Fibroblast of gingiva (primary cell): ENCODE measurements around the gene MAST1.
"Not testable (repeated sequence)": the region's sequence is repeated elsewhere in the genome, so short reads cannot be mapped to it uniquely, and the experiment has no call there.

Experiments
- DNase-seq: peaks from one replicate; pipeline ENCODE4 v3.0.0-alpha.2; 2011; ENCODE audit warnings: low read depth

Gene MAST1

DNA sequence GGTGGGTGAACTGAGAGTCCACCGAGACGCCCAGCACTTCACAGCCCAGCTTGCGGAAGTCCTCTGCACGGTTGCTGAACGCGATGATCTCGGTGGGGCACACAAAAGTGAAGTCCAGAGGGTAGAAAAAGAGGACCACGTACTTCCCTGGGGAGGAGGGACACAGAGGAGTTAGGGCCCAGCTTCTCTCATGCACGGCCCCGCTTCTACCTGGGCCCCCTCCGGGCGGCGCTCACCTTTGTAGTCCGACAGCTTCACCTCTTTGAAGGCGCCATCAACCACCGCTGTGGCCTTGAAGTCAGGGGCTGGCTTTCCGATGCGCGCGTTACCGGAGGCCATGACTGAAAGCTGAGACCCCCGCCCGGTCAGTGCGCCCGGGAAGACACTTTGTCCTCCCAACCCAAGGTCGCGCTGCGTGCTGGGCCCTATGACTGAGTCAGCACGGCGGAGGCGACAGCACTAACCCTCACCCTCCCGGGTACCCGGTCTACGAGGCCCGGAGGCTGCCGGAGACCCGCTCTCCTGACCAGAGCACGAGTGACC is 37.3 kb upstream of the MAST1 start:
- DNase-seq: no peak

DNA sequence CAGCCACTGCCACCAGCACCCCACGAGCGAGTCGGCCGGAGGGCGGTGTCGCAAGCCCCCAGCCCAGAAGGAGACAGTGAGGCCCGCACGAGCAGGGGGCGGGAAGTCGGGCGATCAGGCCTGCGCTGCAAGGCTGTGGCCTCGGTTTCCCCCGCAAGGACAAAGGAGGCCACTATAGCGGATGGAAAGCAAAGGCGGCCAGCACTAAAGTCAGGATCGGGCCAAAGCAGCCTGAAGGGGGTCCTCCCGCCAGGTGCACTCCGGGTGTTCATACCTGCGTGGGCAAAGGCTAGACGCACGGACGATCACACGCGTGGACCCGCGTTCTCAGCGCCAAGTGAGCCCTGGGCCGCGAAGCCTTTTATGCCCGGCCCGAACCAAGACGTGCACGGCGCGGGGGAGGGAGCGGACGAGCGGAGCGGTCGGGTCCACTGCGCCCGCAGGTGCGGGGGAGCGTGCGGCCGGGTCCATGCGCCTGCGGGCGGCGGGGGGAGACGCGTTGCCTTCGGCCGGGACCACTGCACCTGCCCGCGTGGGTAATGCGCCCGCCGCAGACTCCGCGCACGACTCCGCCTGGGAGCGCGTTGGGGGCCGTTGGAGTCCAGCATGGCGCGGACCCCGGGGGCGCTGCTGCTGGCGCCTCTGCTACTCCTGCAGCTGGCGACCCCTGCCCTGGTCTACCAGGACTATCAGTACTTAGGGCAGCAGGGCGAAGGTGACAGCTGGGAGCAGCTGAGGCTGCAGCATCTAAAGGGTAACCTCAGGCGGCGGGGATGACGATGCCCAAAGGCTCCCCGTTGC is 36.6 kb upstream of the MAST1 start, which contains the start of the genes PRDX2 and THSD8:
Gene PRDX2, minus strand, starts transcription at position 335 of the 801 bp plus-strand sequence. CDS start 539 bp downstream, outside the sequence.
Gene THSD8, plus strand, starts transcription at position 604 of the 801 bp plus-strand sequence. Its CDS starts 3 bp downstream, at position 607.
- peak; percentile 71 for DNase-seq

DNA sequence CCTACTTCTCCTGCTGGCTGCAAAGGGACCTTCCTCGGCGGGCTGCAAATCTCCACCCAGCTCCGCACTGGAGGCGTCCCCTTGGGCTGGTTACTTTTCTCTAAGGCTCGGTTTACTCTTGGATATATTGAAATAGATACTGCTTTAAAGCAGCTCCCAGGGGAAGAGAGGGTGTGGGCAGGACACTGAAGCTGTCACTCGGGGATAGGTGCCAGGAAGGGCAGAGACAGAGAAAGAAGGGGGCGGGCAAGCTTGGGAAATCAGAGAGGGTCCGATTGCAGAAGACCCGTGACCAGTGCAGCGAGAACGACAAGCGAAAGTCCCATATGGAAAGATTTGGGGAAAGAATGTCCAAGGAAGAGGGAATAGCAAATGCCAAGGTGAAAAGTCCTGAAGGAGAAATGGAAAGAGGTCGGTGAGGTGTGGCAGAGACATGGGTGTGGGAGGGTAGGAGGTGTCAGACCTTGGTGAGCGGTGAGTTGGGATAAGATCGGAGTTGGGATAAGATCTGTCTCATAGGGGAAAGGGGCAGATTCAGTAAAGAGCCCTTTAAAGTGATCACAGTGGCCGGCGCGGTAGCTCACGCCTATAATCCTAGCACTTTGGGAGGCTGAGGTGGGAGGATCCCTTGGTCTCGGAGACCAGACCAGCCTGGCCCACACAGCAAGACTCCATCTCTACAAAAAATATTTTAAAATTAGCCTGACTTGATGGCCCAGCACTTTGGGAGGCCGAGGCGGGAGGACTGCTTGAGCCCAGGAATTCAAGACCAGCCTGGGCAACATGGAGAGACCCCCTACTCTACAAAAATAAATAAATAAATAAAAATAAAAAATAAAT is 35.8 kb upstream of the MAST1 start:
- peak; percentile 59 for DNase-seq

DNA sequence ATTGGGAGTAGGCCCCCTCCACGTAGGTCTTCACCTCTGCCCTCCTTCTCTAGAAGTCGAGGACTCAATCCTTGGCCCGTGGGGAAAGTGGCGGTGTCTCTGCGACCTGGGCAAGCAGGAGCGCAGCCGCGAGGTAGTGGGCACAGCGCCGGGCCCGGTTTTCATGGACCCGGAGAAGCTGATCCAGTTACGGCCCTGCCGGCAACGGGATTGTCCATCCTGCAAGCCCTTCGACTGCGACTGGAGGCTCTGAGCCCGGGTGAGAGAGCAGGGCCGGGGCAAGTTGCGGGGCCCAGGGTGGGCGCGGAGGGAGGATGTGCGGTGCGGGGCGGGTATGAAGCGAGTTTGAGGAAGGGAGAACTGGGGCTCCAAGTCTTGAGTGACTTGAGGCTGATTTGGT is 34.3 kb upstream of the MAST1 start:
- no peak for DNase-seq

DNA sequence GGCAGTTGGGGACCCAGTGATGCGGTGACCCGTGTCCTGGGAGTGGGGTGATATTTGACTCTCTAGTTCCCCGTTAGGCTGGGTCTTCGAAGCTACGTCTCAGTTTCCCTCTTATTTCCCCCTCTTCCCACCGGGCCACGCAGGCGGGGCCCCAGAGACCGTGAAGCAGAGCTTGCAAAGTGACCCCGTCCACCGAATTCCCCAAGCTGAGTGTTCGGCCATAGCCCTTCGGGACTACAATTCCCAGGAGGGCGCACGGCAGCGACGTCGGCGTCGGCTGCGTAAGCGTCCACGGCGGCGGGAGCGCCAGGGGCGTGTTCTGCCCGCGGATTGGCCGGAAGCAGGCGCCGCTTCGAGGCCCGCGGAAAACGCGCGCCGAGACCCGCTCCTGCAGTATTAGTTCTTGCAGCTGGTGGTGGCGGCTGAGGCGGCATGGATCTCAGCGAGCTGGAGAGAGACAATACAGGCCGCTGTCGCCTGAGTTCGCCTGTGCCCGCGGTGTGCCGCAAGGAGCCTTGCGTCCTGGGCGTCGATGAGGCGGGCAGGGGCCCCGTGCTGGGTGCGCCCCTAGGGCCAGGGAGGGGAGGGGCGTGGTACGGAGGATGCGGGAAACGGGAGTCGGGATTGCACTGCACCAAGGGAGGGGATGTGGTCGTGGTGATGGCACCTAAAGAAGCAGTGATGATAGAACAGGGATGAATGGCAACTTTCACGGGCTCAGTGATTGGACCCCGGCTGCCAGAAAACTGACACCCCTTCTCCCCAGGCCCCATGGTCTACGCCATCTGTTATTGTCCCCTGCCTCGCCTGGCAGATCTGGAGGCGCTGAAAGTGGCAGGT is 31.9 kb upstream of the MAST1 start, which contains the start of gene RNASEH2A:
Gene RNASEH2A, plus strand, starts transcription at position 343 of the 840 bp plus-strand sequence. Its CDS starts 90 bp downstream, at position 433.
- DNase-seq: peak; percentile 89

DNA sequence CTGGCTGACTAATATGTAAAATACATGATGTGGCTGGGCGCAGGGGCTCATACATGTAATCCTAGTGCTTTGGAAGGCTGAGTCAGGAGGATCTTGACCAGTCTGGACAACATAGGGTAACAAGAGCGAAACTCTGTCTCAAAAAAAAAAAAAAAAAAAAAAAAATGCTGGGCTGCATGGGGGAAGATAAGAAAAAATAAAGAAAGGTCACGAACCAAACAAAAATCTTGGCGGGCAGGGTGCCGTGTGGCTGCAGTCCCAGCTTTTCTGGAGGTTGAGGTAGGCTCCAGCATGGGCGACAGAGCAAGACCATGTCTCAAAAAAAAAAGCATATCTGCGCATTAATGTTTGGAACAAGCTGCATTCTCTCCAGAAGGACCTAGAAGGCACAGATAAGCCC is 23.2 kb upstream of the MAST1 start:
- DNase-seq: no peak

DNA sequence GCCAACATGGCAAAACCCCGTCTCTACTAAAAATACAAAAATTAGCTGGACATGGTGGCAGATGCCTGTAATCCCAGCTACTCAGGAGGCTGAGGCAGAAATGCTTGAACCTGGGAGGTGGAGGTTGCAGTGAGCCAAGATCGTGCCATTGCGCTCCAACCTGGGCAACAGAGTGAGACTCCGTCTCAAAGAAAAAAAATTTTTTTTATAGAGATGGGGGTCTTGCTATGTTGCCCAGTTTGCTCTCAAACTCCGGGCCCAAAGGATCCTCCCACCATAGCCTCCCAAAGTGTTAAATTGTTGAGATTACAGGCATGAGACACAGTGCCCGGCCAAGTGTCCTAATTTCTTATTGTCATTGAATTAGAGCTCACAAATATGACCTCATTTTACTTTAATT is 21.1 kb upstream of the MAST1 start:
- DNase-seq: not testable (repeated sequence)

DNA sequence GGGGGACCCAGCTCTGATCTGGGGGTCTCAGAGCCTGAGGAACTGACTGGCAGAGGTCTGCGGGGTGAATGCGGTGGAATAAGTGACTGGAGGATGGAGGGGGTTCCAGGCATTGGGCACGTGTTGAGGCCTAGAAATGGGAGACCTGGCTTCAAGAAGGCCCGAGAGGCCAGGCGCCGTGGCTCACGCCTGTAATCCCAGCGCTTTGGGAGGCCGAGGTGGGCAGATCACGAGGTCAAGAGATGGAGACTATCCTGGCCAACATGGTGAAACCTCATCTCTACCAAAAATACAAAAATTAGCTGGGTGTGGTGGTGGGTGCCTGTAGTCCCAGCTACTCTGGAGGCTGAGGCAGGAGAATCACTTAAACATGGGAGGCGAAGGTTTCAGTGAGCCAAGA is 20.5 kb upstream of the MAST1 start:
- not testable (repeated sequence) for DNase-seq

DNA sequence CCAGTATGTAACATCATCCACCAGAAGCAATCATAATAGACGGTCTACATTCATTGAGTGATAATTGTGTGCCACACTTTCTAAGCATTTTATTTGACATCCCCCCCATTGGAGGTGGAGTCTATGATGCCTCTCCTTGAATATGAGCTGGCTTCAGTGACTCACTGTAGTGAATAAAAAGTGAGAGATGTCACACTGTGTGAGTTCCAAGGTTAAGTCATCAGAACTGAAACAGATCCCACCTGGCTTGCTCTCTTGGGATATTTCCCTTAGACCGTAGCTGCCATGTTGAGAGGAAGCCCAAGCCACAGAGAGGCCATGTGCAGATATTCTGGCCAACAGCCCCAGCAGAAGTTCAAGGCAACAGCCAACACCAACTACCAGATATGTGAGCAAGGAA is 16.6 kb upstream of the MAST1 start:
- DNase-seq: no peak

DNA sequence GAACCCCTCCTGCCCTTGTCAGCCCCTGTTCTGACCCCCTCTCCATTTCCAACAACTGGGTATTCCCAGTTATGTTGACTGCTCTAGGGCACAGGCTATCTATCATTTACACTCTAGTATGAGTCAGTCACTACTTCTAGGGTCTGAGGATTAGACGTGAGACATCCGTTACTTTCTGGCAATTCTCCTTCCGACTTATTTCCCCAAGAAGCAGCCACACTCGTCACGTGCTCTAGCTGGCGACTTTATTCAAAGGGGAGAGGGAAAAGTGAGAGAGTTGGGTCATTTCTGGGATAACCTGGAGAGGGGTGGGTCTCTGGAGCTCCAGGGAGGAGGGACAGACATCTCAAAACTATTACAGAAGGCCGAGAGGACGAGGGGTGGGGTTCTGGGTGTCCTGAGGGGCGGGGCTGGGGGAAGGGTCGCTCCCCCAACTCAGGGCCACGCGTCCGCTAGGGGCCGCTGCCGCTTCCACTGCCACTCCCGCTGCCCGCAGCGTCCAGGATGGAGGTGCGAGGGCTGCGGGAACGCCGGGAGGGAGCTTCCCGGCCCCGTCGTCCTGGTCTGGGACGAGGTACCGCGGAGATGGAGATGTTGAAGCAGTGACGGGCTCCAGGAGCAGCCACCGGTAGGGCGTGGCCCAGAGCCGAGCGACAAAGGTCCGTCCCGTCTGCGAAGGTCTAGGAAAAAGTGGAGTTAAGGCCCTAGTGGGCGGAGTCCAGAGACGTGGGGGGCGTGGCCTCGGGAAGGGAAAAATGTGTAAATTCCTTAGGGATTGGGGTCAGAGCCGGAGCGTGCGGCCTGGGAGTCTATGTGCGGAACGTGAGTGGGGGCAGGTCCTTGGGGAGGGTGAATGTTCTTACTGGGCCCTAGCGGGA is 12.8 kb upstream of the MAST1 start:
- no peak for DNase-seq

DNA sequence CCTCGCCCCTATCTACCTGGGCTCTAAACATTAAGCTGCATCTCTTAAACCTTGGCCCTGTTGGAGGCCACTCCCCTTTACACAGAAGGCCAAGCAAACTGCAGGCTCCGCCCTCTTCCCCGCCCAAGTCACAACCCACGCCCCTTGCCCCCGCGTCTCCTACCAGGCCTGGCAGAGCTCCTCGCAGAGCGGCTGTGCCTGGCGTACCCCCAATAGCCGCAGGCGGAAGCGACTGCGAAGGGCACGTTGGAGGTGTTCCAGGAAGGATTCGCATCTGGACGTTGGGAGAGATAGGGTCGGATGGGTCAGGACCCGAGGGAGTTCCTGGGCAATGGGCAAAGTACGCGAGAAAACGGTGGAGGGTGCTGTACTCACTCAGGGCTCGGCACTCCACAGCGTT is 9.8 kb upstream of the MAST1 start:
- peak; percentile 32 for DNase-seq

DNA sequence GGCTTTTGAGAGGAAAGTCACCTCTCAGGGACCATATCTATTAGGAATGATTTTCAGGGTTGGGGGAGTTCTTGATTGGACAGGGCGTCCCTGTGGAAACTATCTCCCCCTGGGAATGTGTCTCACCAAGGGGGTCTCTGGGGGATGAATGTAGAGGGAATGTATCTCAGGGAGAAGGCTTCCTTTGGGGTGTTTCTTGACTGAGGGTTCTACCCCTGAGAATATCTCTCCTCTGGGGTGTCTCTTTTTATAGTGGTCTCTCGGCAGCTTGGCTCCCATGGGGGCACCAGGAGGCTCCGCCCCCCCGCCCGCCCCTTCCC is 4.9 kb upstream of the MAST1 start:
- DNase-seq: no peak

DNA sequence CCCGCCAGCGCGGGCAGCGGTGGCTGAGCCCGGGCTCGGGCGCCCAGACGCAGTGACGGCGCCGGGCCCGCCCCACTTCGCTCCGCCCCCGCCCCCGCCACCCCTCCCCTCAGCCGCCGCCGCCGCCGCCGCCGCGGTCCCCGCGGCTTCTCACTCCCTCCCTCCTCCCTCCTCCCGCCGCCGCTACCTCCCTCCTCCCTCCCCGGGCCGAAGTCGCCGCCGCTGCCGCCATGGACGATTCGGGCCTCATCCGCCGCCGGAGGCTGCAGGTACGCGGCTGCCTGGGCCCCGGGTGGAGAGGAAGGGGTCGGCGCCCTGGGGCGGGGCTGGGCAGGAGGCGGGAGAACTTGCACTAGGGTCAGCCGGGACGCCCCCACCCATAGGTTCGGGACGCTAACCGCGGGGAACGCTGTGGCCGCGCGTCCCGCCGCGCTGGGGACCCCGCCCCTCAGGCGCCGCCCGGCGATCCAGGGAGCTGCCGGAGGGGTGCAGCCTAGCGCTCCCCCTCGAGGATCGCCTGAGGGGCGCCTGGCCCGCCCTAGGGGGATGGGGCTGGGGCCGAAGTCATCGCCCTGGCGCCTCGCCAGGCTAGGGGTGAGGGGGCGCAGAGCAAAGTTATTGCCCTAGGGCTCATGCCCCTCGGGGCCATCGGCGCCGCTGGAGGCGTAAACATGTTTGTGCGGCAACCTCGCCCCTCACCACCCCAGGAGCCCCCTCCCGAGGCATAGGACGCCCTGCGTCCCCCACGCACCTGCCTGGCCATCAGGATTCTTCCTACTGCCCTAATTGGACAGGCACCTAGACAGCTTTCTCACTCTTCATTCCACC is 4.4 kb upstream of the MAST1 start:
- no peak for DNase-seq

DNA sequence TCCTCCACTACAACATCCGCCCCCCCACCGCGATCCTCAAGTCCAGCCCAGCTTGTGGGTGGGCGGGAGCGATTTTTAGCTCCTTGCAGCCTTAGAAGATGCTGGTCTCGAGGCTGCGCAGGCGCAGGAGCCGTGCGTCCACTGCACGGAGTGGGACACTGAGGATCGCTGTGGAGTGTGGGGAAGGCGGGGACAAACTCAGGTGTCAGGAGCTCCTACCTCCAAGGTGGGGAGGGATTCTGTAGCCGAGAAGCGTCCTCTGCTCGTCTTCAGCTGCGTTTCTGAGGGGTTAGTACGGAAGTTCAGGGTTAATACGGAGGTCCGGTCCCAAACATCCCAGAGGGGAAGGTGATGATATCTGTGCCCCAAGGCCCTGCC is 3.8 kb upstream of the MAST1 start, which contains the start of gene RTBDN:
Gene RTBDN, minus strand, starts transcription at position 14 of the 378 bp plus-strand sequence. CDS start 4,600 bp downstream, outside the sequence.
- DNase-seq: no peak

DNA sequence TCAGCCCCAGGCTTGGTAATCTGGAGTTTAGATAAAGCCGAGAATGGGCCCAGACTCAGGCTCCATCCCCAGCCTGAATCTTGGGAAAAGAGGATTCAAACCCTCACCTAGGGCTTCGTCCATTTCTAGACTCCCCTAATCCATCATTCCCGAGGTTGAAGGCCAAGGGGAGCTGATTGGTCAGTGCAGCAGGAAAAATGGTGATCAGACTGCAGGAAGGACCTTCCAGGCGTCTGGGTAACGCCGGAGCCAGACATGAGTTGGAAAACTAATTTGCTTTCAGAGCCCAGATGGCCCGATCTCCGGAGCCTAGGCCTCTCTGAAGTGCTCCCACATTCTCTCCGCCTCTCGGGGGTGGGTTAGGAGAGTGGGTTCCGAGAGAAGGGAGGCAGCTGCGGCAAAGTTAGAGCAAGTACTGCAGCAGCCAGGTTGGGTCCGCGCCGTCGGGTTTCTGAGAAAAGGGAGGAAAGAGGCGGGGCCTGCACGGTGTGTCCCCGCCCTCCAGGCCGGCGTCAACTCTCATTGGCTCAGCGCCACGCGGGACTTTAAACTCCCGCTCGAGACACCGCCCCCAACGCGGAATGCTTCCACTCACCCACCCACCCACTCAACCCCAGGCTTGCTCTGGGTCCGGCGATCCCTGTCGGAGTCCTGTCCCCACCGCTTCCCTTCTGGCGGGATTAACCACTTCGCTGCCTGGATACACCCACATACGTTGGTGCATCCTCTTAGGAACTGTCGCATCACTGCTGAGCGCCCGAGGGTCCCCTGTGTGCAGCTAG is 3.1 kb upstream of the MAST1 start:
- no peak for DNase-seq

DNA sequence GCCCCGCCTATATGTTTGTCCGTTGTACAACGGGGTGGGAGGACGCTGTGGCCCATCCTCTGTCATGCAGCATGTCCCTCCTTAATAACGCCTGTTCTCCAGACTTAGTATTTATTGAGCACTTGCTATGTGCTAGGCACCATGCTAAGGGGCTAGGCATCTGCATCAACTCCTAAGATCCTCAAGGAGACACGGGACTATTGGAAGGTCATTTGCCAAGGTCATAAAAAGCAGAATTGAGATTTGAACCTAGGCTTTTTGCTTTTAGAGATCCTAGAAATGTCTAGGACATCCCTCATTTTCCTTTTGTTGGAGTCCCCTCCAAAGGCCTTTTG is 1.8 kb upstream of the MAST1 start:
- no peak for DNase-seq

DNA sequence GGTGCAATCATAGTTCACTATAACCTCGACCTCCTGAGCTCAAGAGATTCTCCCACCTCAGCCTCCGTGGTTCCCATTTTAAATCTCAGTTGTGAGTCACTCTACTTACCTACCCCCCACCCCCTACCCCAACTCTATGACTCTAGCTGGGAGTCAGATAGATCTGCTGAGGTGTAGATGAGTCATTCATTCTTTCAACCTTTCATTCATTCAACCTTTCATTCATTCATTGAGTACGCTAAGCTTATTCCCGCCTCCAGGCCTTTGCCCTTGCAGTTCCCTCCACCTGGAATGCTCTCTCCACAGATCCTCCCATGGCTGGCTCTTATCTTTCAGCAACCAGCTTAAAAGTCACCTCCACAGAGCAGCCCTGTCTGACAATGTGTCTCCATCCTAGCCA is 1.1 kb upstream of the MAST1 start:
- DNase-seq: no peak

DNA sequence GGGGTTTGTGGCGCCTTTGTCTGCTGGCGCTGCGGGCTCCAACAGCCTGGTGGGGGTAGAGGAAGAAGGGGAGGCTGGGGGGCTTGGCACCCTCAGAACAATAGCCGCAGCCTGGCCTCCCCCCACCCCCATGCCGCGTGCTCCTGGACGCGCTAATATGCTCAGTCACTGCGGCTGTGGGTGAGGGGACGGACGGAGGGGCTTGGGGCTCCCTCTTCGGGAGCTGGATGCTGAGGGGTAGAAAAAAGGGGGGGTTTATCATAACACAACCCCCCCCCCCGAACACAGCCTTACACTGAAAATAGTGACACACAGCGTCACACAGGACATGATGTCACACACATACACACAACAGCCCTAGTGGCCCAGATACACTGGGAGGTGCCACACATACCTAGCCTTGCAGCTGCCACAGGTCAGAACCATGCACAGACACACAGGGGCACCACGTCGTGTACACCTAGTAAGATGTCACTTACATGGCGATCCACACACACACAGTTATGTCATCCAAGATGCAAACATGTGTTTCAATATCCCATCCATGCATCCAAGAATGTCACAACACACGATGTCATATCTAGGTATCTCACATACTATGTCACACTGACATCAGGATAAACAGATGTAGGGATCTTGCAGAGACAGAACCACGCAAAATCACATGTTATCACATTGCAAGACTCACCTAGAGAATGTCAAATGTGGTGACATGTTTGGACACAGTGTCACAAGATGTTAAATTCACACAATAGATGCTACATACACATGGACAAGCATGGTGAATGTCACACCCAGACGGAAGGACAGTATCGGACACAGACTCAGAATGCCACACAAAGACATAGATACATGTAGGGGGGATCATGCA is 806 bp downstream of the MAST1 start:
- DNase-seq: no peak
